Thyroid gland (tissue), 4 donors: ENCODE results near the gene RPS4Y1.
"Not testable (repeated sequence)": the region's sequence is repeated elsewhere in the genome, so short reads cannot be mapped to it uniquely, and the experiment has no call there.

Experiments used
- POLR2A ChIP-seq, 2 donors: fragments of 450-650 bp; IDR thresholded peaks; one replicate each; pipeline ENCODE4 v1.6.1; 2017; ENCODE audit warnings: antibody characterized with exemption in 2 of 2, mild to moderate bottlenecking in 2 of 2, moderate library complexity in 1 of 2
- TF ChIP-seq, protein P1 (sequence below), 6 experiments: fragments of 200-600 bp in 3 of 6; fragments of 450-650 bp in 3 of 6; sonication (generic) in 3 of 6; IDR thresholded peaks; one replicate each; pipeline ENCODE4 v1.5.1; 2016 to 2019; ENCODE audit warnings: antibody characterized with exemption in 6 of 6, mild to moderate bottlenecking in 2 of 6, inconsistent platforms in 1 of 6, moderate library complexity in 1 of 6

DNA sequence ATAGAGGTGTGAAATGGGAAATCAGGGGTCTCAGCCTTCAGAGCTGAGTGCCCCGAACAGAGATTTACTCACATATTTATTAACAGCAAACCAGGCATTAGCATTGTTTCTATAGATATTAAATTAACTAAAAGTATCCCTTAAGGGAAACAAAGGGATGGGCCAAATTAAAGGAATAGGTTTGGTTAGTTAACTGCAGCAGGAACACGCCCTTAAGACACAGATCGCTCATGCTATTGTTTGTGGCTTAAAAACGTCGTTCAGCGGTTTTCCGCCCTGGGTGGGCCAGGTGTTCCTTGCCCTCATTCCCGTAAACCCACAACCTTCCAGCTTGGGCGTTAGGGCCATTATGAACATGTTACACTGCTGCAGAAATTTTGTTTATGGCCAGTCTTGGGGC lies 30.8 kb downstream of the RPS4Y1 start:
- TF ChIP-seq POLR2A (IDR thresholded peaks at IDR 0.05) = not testable (repeated sequence)
- TF ChIP-seq, protein P1, sequence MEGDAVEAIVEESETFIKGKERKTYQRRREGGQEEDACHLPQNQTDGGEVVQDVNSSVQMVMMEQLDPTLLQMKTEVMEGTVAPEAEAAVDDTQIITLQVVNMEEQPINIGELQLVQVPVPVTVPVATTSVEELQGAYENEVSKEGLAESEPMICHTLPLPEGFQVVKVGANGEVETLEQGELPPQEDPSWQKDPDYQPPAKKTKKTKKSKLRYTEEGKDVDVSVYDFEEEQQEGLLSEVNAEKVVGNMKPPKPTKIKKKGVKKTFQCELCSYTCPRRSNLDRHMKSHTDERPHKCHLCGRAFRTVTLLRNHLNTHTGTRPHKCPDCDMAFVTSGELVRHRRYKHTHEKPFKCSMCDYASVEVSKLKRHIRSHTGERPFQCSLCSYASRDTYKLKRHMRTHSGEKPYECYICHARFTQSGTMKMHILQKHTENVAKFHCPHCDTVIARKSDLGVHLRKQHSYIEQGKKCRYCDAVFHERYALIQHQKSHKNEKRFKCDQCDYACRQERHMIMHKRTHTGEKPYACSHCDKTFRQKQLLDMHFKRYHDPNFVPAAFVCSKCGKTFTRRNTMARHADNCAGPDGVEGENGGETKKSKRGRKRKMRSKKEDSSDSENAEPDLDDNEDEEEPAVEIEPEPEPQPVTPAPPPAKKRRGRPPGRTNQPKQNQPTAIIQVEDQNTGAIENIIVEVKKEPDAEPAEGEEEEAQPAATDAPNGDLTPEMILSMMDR (IDR thresholded peaks at IDR 0.05) = not testable (repeated sequence)
